HG03045 (cell line): ENCODE results near the gene OIT3.

Source experiments
- ATAC-seq: cut with Tn5 transposase; IDR thresholded peaks from one replicate; pipeline ENCODE4 v1.9.1; 2021; ENCODE audit warnings: mild to moderate bottlenecking, moderate library complexity; ENCODE audit not compliant: unreplicated experiment

OIT3 gene

GRCh38 chr10:72948762-72949161 lies 55.2 kb downstream of the OIT3 start:
- no peak for ATAC-seq

- ATAC-seq, result no peak
These were observed 58.2 kb downstream of the OIT3 start for GRCh38 chr10:72951760-72952159.

GRCh38 chr10:72952189-72952588 lies 58.6 kb downstream of the OIT3 start:
- no peak for ATAC-seq

GRCh38 chr10:72952642-72953158 lies 59.2 kb downstream of the OIT3 start:
- no peak for ATAC-seq

GRCh38 chr10:72953687-72954086 lies 60.1 kb downstream of the OIT3 start:
- no peak for ATAC-seq

GRCh38 chr10:72954230-72954595 lies 60.7 kb downstream of the OIT3 start:
- ATAC-seq, result no peak

GRCh38 chr10:72954596-72955554 lies 61.3 kb downstream of the OIT3 start, which contains the start of gene PLA2G12B:
PLA2G12B (minus strand) TSS chr10:72954806; CDS start chr10:72954685, 121 bp downstream.
- no peak for ATAC-seq

- no peak for ATAC-seq
These were observed 62.5 kb downstream of the OIT3 start for GRCh38 chr10:72956001-72956400.

- no peak for ATAC-seq
These were observed 83.3 kb downstream of the OIT3 start for GRCh38 chr10:72976886-72977285.

- ATAC-seq, result no peak
These were observed 86.2 kb downstream of the OIT3 start for GRCh38 chr10:72979709-72980108.

- no peak for ATAC-seq
These were observed 86.8 kb downstream of the OIT3 start for GRCh38 chr10:72980348-72980747.

- no peak for ATAC-seq
These were observed 87.7 kb downstream of the OIT3 start for GRCh38 chr10:72981028-72981881.

GRCh38 chr10:72981882-72982529 lies 88.5 kb downstream of the OIT3 start:
- ATAC-seq, result no peak
